Stimulated activated CD4-positive, alpha-beta T cell treated with anti-CD3 and anti-CD28 coated beads, Interleukin-12 subunit alpha, Interleukin-12 subunit beta, amount 100 ng/mL, for 24 hours (primary cell): ENCODE measurements around the gene CEP128.

ENCODE experiments used
- DNase-seq, 2 experiments: peaks; one replicate each; pipeline ENCODE4 v3.0.0-alpha.2; 2020; ENCODE audit warnings: low read depth in 2 of 2

Gene CEP128

DNA sequence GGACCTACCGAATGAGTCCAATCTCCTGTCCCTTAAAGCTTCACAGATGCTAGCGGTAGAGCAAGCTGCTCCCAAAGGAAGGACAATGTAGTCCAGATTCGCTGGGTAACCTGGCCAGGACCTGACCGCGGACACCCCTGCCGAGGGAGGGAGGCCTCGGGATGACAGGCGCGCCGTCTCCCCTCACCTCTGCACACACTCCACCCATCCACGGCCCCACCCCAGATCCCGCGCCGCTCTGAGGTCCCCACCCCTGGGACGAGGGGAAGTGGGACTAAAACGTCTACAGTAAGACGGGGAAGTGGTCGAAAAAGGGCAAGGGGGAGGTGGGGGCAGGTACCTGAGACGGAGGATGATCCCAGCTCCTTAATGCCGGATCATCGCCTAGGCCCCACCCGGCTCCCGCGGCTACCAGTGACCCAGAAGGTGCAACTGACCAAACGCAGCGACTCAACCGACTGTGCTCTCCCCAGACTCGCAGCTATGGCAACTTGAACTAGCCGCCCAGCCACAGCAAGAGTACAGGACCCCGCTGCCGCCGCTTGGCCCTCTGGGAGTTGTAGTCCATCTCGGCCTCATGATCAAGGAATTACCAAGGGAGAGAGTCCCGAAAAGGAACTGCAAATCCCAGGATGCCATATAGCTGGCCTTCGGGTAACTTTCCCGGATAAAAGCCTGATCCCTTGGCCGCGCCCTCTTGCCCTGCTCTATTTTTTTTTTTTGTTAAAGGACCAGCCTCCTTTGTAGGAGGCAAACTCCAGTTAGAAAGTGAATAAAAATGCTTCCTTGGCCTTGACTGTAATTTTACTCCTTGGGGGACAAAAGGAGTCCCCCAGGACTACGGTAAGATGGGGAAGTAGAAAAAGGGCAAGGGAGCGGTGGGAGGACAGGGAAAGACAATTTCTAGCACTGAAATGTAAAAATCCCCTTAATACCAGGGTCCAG is at the start of gene CEP128:
Gene CEP128 (minus strand): TSS at position 498 of the 945 bp plus-strand sequence.
- peak; percentile 76 to 86 for DNase-seq

DNA sequence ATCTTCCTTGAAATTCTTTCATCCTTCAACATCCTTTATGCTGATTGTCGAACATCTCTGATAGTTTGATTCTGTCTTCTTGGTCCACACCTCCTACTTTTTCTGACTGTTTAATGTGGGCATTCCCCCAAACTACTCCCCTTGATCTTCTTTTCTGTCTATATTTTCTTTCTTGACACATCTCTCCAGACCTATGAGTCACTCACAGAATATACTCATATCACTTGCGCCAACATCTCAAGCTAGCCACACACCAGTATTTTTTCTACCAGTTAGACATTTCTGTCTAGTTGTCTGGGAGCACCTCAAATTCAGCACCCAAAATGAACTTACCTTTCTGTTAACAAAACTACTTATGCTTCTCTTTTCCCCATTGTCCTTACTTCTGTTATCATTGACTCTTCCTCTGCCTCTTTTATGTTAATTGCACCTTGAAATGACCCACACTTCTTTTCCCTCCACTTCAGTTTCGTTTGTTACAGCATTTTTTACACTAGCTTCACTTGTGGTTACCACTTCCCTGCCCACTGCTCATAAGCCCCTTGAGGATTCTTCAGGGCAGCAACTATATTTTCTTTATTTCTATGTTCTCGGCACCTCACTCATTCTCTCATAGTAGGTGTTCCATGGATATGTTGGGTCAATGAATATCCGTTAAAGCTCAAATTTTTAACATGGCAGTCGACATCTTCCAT is 47.3 kb upstream of the CEP128 start:
- DNase-seq = no peak

DNA sequence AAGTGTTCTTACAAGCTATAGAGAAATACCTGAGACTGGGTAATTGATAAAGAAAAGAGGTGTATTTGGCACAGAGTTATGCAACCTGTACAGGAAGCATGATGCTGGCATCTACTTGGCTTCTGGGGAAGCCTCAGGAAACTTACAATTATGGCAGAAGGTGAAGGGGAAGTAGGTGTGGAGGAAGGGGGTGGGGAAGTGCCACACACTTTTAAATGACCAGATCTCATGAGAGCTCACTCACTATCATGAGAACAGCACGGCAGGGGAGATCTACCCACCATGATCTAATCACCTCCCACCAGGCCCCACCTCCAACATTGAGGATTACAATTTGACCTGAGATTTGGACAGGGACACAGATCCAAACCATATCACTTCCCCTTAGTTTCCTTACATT is 46.7 kb upstream of the CEP128 start:
- no peak for DNase-seq

DNA sequence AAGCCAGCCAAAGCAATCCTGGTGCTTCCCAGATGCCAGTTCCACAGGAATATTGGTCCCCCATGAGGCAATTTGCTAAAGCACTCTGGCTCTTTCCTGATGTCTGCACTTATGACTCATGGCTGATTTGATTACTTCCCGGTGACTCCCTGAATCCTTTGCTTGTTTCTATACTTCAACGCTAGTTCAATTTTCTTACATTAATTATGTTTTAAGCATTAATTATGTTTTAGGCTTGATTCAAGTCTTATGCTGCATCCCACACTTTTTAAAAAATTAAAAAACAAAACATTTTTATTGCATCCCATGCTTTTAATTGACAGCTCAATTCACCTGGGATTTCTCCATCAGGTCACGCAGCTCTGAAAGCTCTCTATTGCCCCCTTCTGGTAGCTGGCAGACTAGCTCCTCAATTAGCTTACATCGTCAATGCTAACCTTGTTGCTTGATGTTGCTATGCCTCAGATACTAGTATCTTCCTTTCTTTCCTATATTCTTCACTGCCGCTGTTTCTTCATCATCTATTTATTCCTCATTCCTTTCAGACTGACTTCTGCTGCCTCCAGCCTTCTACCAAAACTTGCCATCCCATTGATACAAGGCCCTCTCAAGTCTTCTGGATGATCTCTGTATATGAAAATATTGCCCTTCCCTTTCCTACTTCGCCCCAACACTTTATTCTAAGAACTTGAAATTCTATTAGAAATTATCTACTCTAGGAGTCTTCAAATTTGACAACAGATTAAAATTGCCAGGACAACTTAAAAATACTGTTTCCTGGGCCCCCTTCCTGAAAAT is 45.9 kb upstream of the CEP128 start:
- DNase-seq = peak; percentile 34 to 57

DNA sequence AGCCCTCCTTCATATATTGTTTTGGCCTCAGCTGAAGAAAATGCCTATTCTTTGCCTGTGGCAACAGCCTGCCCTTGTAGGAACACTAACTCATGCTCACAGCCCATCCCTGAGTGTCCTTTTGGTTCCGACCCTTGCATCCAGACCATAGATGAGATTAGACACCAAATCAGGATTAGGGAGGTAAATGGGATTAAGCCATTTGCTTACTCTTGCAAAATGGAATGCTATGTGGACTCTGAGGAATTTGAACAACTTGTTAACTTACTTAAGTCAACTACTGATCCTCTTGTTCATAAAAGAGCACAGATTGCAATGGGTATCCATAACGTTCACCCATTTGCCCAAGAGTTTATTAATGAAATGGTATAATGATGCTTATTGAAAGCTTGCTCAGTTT is 41.2 kb upstream of the CEP128 start:
- no peak for DNase-seq

DNA sequence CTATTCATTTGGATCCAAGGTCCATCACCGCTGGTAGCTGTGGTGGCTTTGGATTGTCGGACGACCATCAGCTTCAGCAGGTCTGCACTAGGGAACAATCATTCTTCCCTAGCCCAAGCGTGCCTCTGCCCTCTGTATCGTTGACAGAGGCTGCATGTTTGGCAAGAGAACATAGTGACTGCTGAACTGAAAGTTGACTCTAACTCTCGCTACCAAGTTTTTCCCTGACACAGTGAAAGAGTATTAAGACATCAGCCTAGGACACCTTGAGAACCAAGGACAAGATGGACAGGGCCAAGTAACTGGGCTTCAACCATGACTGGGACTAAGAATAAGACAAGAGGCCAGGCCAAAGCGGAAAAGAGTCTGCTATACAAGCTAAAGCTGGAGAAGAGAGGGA is 40.1 kb upstream of the CEP128 start:
- DNase-seq = no peak

DNA sequence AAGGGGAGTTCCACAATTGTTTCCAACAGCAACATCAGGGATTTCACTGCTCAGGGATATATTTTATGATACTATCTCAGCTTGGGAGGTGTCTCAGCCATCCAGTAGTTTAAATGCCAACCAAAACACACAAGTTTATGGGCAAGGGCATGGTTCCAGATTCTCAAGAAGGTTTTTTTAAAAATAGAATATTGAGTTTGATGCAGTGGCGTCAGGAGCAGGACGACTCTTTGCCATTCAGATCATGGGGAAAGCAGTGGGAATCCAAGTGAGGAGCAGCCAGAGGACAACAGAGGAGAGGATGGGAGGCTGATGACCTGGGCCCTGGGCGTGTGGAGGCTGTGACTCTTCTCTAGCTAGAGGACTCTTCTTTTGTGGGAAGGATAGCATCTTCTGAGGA is 39.6 kb upstream of the CEP128 start:
- DNase-seq = no peak

DNA sequence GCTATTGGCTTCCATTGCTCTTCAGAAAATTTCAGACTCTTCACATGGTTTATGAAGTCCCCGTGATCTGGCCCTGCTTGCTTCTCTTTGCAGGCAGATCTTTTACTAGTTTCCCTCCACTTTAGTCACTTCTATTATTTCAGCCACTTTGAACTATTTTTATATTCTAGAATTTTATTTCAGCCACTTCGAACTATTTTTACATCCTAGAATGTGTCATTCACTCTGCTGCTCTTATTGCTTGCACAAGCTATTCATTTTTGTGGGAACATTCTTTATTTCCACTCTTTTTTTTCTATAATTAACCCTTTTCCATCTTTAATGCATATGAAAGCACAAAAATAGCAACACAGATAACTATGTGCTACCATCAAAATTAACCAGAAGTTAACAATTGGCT is 38.4 kb upstream of the CEP128 start:
- no peak for DNase-seq

DNA sequence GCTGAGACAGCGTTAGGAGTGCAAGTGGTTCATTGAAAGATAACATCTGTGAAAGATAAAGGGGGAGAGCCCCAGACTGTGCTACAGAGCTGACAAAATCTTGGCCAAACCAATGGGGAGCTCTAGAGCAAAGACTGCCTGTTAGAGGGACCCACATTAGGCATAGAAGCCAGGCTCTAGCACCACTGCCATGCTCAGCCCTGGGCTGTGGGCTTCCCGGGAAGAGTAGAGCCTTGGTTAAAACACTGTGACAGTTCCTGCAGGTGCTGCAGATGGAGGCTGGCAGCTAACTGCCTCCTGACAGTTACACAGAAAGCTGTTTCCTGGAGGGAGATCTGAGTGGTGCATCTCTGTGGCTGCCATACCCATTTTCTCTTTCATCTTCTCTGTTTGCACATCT is 36.9 kb upstream of the CEP128 start:
- no peak for DNase-seq

DNA sequence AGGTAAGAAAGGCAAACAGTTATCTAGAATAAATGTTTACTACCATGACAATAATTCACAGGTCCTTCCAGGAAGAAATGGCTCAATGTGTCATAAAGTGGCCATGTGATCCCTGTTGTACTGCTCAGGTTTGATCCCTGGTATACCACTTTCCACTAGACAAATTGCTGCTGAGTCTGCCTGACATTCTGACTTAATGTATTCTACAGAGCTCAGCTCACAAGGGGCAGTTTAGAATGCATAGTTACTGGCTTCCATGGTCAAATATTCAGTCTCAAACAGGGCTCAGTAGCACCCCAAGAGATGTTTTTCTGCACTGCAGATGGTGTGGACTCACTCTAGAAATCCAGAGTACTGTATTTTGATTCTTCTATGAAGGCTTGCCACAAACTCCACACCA is 35.7 kb upstream of the CEP128 start:
- DNase-seq = no peak

DNA sequence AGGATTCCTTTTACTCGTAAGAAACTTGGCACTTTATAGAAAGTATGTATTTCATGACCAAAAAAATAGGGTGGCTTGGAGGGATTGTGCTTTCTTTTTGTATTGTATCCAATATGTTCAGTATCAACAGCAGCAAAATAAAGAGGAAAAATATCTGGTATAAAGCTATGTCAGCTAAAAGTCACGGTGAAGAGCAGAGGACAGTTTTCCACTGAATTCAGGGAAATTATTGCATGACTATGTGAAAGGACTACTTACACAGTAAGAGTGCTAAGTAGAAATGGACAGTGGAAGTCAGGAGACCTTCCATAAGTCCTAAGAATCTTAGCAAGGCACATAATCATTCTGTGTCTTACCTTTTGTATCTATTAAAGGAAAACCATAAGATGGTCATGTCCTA is 33.1 kb upstream of the CEP128 start:
- no peak for DNase-seq

DNA sequence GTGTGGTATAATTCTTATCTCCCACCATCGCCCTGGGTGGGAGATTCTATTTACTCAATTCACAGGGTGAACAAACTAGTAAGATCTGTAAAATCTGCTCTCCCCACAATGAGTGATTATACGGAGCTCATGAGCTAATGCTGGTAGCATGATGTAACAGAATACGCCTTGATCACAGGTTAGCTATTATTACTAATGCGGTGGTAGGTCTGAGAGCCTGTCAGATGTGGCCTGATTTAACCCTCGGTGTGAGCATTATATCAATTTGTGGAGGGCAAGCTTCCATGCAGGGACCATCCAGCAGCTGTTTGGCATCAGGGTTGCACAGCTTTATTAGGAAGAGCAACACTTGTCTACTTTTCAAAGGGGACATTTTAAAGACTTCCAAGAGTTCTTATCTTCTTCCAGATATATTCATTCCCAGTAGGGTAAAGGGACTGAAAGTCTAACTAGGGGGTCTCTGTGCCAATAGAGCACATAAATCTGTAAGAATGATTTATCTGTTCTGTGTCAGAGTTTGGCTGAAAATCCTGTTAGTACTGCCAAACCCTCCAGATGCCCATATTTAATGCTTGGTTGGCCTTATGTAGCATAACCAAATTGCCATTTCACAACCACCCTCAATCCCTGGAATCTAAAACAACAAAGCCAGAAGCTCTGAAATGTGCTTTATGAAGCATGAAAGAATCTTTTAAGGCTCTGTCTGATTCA is 32.5 kb upstream of the CEP128 start:
- DNase-seq = no peak

DNA sequence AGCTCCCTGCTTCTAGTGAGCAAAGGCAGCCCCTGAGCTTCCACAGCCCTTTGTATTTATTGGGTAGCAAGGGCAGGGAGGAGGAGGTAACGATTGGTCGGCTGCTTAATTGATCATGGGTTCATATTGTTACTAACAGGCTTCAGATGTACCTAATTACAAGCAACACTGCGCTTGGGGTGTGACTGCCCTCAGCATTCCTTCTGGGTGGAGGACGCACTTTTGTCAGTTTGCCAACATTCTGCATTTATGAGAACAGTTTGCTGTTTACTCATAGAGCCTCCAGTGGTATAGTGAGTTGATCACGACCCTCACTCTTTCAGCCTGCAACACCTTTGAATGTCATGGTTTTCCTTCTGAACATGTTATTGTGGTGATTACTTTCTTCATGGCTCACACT is 23.5 kb upstream of the CEP128 start:
- no peak for DNase-seq

DNA sequence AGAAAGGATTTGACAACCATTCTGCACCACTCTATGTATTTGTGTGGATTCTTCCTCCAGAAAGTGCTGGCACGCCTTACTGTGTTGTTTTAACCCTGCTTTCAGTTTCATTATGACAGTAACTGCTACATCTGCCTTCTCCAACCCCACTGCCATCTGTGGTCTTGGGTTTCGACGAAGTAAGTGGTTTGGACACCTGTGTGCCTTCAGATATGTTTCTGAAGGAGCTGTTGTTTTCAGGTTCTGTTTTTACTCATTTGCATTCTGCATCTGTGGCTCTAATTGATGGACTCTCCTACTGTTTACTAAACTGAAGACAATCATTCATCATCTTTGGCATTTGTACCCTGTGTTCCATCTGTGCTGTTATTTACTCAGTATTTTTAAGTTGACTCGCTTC is 18.0 kb upstream of the CEP128 start:
- peak in 1 of 2 experiments; percentile 21 for DNase-seq

DNA sequence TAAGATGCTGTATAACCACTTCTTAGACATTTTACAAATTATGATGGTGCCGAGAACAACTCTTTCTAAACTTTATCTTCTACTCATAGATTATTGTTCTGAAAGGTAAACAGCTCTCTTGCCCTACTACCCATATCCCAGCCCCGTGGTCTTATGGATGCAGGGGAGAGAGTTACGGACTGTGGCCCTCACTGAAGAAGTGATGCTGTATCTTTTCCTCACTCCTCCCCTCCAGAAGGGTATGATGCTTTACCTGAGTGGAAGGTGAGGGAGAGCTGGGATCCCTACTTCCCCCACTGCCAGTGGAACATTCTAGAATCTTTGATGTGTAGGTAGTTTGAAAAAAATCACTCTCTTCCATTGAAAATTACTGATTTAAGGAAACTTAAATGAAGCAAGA is 17.4 kb upstream of the CEP128 start:
- DNase-seq = no peak

DNA sequence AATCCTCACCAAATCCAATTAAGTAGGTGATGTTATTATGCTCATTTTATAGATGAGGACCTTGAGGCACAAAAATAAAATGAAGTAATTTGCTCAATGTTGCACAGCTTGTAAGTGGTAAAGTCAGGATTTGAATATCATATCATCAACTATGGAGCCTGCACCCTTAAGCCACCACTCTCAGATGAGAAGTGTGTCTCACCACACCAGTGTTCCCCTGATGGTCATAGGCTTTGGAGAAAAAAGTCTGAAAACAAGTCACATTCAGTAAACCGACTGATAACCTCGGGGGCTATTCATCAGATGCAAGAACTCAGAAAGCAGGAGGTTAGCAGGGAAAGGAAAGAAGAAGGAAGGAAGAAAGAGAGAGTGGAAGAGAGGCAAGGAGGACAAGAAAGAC is 16.7 kb upstream of the CEP128 start:
- no peak for DNase-seq

DNA sequence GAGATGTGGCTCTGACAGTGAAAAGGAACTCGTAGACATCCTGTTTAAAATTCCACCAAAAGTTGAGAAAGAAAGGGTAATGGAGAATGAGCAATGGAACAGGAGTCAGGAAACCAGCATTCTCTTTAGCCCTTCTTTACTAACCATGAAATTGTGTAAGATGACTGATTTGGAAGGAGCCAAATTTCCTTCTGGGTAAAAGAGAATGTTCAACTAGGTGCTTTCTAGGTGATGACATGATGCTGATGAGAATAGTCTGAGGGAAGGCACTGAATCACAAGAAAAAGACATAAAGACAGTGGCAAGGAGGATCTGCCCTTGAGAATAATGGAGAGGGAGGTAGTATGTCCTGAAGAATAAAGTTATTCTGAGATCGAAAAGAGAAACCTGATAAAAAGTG is 16.1 kb upstream of the CEP128 start:
- no peak for DNase-seq

DNA sequence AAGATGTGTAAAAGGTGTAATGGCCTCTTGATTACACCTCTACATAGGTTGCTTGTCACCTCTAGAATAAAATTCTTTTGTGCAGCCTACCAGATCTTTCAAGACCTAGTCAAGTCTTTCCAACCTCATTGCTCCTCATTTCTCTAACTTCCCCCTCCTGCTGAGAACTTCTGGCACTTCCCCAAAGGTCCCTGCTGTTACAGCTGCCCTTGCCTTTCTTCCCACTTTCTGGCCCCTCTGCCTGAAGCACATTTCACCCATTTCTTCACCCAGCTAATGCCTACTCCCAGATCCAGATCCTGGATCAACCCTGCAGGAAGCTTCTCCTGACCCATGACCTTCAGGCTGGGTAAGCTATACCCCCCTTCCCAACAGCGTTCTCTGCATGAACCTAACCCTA is 15.4 kb upstream of the CEP128 start:
- DNase-seq = no peak

DNA sequence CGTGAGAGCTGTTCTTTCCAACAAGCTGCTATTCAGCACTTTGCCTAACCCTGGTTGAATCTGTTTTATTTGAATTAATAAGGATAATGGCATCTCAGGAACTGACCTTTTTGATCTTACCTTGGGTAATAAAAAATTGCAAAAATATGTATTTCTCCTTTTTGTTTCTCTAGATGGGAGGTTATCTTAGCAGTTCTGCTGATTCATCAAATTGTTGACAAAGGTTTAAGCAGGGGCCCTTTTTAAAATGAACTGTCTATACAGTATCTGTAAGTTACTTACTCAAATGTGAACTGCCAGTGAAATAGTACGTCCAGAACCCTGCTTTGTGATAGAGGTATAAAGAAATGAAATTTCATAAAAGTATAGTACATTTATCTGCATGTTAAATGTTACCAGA is 14.6 kb upstream of the CEP128 start:
- no peak for DNase-seq

DNA sequence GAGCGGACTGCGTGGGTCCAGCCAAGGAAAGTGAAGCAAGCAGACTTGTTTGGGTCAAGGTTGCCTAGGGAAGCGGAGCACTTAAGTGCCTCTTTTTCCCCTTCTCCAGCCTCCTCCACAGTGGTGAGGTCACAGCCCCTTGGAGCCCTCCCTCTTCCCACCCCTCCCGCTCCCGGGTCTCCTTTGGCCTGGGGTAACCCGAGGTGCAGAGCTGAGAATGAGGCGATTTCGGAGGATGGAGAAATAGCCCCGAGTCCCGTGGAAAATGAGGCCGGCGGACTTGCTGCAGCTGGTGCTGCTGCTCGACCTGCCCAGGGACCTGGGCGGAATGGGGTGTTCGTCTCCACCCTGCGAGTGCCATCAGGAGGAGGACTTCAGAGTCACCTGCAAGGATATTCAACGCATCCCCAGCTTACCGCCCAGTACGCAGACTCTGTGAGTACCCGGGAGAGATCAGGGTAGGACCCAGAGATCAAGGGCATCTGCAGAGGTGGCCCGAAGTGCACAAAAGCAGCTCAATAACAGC is 13.9 kb upstream of the CEP128 start, which contains the start of gene TSHR:
Gene TSHR (plus strand): TSS at position 206 of the 526 bp plus-strand sequence. CDS start 60 bp downstream, at position 266.
- DNase-seq = no peak

DNA sequence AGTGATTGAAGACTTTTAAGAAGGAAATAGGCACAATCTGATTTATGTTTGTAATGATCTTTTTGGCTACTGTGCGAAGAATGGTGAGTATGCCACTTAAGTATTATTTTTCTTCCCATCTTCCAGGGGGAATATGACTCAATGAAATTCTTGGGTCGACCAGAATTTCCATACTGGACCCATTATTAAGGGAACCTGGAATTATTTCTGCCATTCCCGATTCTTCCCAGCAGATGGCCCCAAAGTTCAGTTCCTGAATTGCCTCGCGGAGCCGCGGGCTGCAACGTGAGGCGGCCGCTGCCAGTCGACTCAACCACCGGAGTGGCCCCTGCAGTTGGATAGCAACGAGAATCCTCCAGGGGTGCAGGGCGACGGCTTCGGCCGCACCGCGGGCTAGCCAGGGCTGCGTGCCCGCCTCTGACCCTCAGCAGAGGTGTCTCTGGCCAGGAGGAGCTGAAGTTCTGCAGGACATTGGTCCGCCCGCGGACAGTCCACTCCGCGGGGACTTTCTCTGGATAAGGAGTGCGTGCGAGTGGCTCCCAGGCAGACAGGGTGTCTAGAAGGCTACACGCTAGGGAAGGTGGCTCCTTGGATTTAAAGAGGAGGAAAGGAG is 13.3 kb upstream of the CEP128 start:
- DNase-seq = peak; percentile 51 to 70
